Left ventricle myocardium inferior (tissue), 1 donor: ENCODE data around the gene HDAC4. TPM values are rescaled to one million over a fixed set of nuclear protein-coding genes. Genes with fewer than 3 reads are reported as not detected.

Experiments used
- DNase-seq: peaks from one replicate; pipeline ENCODE4 v3.0.0-alpha.2; 2020
- H3K27ac ChIP-seq: fragments of 200-600 bp; replicated peaks from 2 replicates; pipeline ENCODE4 v1.8.0; 2021
- H3K27me3 ChIP-seq: fragments of 200-600 bp; 2 replicates; pipeline ENCODE4 v1.8.0; 2021; ENCODE audit warnings: low read depth
- H3K36me3 ChIP-seq: fragments of 200-600 bp; 2 replicates; pipeline ENCODE4 v1.8.0; 2021
- H3K4me1 ChIP-seq: fragments of 200-600 bp; 2 replicates; pipeline ENCODE4 v1.8.0; 2021
- H3K4me3 ChIP-seq: fragments of 200-600 bp; 2 replicates; pipeline ENCODE4 v1.8.0; 2021; ENCODE audit warnings: mild to moderate bottlenecking, moderate library complexity
- H3K9me3 ChIP-seq: fragments of 200-600 bp; replicated peaks from 2 replicates; pipeline ENCODE4 v1.8.0; 2021
- CTCF ChIP-seq: fragments of 200-600 bp; IDR thresholded peaks from 2 replicates; pipeline ENCODE4 v1.8.0; 2021; ENCODE audit warnings: antibody characterized with exemption, mild to moderate bottlenecking, borderline replicate concordance
- intact Hi-C: fragments of 100-400 bp; cut with micrococcal nuclease; formaldehyde crosslinking; loops from one replicate; pipeline ENCODE4 v1.11.0; 2022
- total RNA-seq: library from RNA; stranded (reverse); fragmentation: NEBNext Ultra II Directional; extraction: Animal tissue kit (Norgen Biotek cat#: 25700); gene quantifications from one replicate; pipeline ENCODE4 v1.2.1, GENCODE V29; 2021
- donor health status: DM: no; HTN: yes; CAD: no; lungs with severe emphysema.

HDAC4 gene
- total RNA-seq, 1 donor from 2014 or later = 23.9 TPM

- no peak overlapping the region for H3K4me3 ChIP-seq
- peak; percentile 6 for DNase-seq
- TF ChIP-seq CTCF = no peak
- H3K27me3 ChIP-seq = no peaks in the 10 kb centered on the region
- intact Hi-C loops = no loop called here
- H3K27ac ChIP-seq = no peak overlapping the region
- no peaks in the 10 kb centered on the region for H3K9me3 ChIP-seq
- H3K36me3 ChIP-seq = peaks cover 60% of the 10 kb centered on the region
- H3K4me1 ChIP-seq = peaks cover 11% of the 10 kb centered on the region
These were observed 254.1 kb downstream of the HDAC4 start for GRCh38 chr2:239146741-239147181.

DNA sequence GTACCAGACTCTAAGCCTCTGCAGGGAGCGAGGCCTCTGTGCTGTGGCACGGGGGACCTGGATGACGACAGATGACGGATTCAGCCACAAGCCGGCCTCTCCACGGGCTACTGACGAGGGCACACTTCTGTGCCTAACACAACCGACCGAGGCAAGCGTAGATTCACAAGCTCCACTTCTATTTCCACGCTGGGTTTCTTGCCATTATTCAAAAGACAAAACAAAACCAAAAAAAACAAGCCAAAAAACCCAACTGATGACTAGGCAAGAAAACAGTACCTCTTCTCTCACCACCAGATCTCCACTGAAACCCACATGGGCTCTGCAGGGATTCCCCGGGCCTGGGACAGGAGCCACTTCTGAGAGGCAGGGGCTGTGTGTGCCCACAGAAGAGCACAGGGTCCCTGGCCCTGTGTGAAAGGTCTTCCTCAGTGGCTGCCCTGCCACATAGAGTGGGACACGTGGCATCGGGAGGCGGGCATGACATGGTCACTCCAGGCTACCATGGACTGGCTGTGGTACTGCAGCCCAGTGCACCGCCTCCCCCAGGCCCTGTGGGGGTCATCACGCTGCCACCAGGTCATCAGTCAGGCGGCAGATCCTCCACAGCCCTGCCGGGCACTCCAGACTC, 254.7 kb downstream of the HDAC4 start:
- no peak overlapping the region for H3K27ac ChIP-seq
- peaks cover 5% of the 10 kb centered on the region for H3K4me1 ChIP-seq
- TF ChIP-seq CTCF = no peak
- DNase-seq = no peak
- intact Hi-C loops = no loop called here
- peaks cover 63% of the 10 kb centered on the region for H3K36me3 ChIP-seq
- H3K9me3 ChIP-seq = no peaks in the 10 kb centered on the region
- H3K27me3 ChIP-seq = no peaks in the 10 kb centered on the region
- no peak overlapping the region for H3K4me3 ChIP-seq

- Histone ChIP-seq H3K4me3 (no peak overlapping the region), H3K27me3 (no peaks in the 10 kb centered on the region), H3K4me1 (no peaks in the 10 kb centered on the region), H3K27ac (no peak overlapping the region), H3K9me3 (no peaks in the 10 kb centered on the region), H3K36me3 (peaks cover 68% of the 10 kb centered on the region)
- intact Hi-C loops = no loop called here
- no peak for TF ChIP-seq CTCF
- no peak for DNase-seq
These were observed 255.2 kb downstream of the HDAC4 start for GRCh38 chr2:239145601-239146000.

- H3K4me3 ChIP-seq = no peak overlapping the region
- no peaks in the 10 kb centered on the region for H3K9me3 ChIP-seq
- TF ChIP-seq CTCF = no peak
- H3K4me1 ChIP-seq = no peaks in the 10 kb centered on the region
- peaks cover 72% of the 10 kb centered on the region for H3K36me3 ChIP-seq
- H3K27ac ChIP-seq = no peak overlapping the region
- intact Hi-C loops = no loop called here
- no peaks in the 10 kb centered on the region for H3K27me3 ChIP-seq
- DNase-seq = no peak
These were observed 255.7 kb downstream of the HDAC4 start for GRCh38 chr2:239145106-239145505.

GRCh38 chr2:239144713-239144999, 256.2 kb downstream of the HDAC4 start:
- no peak for TF ChIP-seq CTCF
- H3K4me3 ChIP-seq = no peak overlapping the region
- peaks cover 77% of the 10 kb centered on the region for H3K36me3 ChIP-seq
- no peaks in the 10 kb centered on the region for H3K4me1 ChIP-seq
- no peaks in the 10 kb centered on the region for H3K27me3 ChIP-seq
- DNase-seq = no peak
- intact Hi-C loops = no loop called here
- no peak overlapping the region for H3K27ac ChIP-seq
- no peaks in the 10 kb centered on the region for H3K9me3 ChIP-seq
